DND-41 (cell line): ENCODE data around the gene IGFBP6.

Experiments
- EZH2 ChIP-seq: IDR thresholded peaks from 3 replicates; pipeline ENCODE4 v1.6.1; 2012; ENCODE audit warnings: borderline replicate concordance, low read depth, mild to moderate bottlenecking, moderate library complexity, low read length, inconsistent platforms; ENCODE audit not compliant: severe bottlenecking
- TF ChIP-seq, protein P1 (sequence below): IDR thresholded peaks from 2 replicates; pipeline ENCODE4 v1.5.1; 2012; ENCODE audit warnings: borderline replicate concordance, low read length, moderate library complexity, mild to moderate bottlenecking; ENCODE audit not compliant: poor library complexity, severe bottlenecking; ENCODE audit errors: extremely low read depth

DNA sequence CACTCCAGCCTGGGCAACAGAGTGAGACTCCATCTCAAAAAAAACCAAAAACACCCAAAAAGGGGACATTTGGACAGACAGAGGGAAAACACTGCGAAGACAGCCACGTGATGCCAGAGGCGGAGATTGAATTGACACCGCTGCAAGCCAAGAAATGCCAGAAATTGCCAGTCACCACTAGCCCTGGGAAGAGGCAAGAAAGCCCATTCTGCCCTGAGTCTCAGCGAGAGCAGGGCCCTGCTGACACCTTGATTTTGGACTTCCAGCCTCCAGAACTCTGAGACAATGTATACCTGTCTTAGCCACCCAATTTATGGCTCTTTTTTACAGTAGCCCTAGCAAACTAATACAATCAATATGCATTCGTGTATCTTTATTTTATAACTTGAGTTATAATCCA lies 7.4 kb upstream of the IGFBP6 start:
- TF ChIP-seq, protein P1, sequence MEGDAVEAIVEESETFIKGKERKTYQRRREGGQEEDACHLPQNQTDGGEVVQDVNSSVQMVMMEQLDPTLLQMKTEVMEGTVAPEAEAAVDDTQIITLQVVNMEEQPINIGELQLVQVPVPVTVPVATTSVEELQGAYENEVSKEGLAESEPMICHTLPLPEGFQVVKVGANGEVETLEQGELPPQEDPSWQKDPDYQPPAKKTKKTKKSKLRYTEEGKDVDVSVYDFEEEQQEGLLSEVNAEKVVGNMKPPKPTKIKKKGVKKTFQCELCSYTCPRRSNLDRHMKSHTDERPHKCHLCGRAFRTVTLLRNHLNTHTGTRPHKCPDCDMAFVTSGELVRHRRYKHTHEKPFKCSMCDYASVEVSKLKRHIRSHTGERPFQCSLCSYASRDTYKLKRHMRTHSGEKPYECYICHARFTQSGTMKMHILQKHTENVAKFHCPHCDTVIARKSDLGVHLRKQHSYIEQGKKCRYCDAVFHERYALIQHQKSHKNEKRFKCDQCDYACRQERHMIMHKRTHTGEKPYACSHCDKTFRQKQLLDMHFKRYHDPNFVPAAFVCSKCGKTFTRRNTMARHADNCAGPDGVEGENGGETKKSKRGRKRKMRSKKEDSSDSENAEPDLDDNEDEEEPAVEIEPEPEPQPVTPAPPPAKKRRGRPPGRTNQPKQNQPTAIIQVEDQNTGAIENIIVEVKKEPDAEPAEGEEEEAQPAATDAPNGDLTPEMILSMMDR = no peak
- no peak for TF ChIP-seq EZH2
